Suprapubic skin (tissue), 4 donors: Measurements from ENCODE around the gene IKZF1.

Experiments
- CTCF ChIP-seq, 2 donors: fragments of 200-600 bp in 1 of 2; fragments of 450-650 bp in 1 of 2; sonication (generic) in 1 of 2; IDR thresholded peaks; one replicate each; pipeline ENCODE4 v1.5.1; 2016 to 2019; ENCODE audit warnings: antibody characterized with exemption in 2 of 2, mild to moderate bottlenecking in 1 of 2, moderate library complexity in 1 of 2
- EP300 ChIP-seq: sonication (generic); formaldehyde crosslinking; IDR thresholded peaks from one replicate; pipeline ENCODE4 v1.6.1; 2017; ENCODE audit warnings: antibody characterized with exemption
- POLR2A ChIP-seq, 2 donors: fragments of 450-650 bp; IDR thresholded peaks; one replicate each; pipeline ENCODE4 v1.6.1; 2017; ENCODE audit warnings: antibody characterized with exemption in 2 of 2, mild to moderate bottlenecking in 2 of 2, moderate library complexity in 2 of 2
- POLR2AphosphoS5 ChIP-seq, 3 donors: sonication (generic); formaldehyde crosslinking; IDR thresholded peaks; one replicate each; pipeline ENCODE4 v1.6.1; 2017; ENCODE audit warnings: antibody characterized with exemption in 3 of 3

GRCh38 chr7:50284296-50284695, 20.2 kb upstream of the IKZF1 start:
- no peak for TF ChIP-seq CTCF (IDR thresholded peaks at IDR 0.05)
- TF ChIP-seq POLR2AphosphoS5 (IDR thresholded peaks at IDR 0.05): no peak
- no peak for TF ChIP-seq EP300
- no peak for TF ChIP-seq POLR2A (IDR thresholded peaks at IDR 0.05)
